Naive thymus-derived CD8-positive, alpha-beta T cell (primary cell): Measurements from ENCODE around the gene BRD3. TPM values are rescaled to one million over a fixed set of nuclear protein-coding genes. Genes with fewer than 3 reads are reported as not detected.
"Not testable (repeated sequence)": the region's sequence is repeated elsewhere in the genome, so short reads cannot be mapped to it uniquely, and the experiment has no call there.

ENCODE experiments used
- ATAC-seq, 2 donors: fragments of 150-1000 bp; cut with Tn5 transposase in 1 of 2; sonication (Bioruptor Pico), chemical (Tn5 transposase) in 1 of 2; 1 replicate in 1 of 2; 2 replicates in 1 of 2; pipeline ENCODE4 v1.10.0; 2021; ENCODE audit warnings: mild to moderate bottlenecking in 2 of 2, moderate library complexity in 2 of 2
- POLR2A ChIA-PET: fragments of 350-600 bp; sonication (Branson Sonifier 250); formaldehyde crosslinking; loops from one replicate; lab custom pipeline; 2021; ENCODE audit warnings: antibody characterized with exemption; lab: Charles Lee
- DNase-seq, 10 donors: peaks; one replicate each; pipeline versions ENCODE4 v3.0.0 to v3.0.0-alpha.2; 2020 to 2022
- H3K27ac Mint-ChIP-seq, 10 donors: one replicate each; pipeline ENCODE4 v1.8.0; 2020 to 2022; ENCODE audit warnings: mild to moderate bottlenecking in 10 of 10, mixed read lengths in 10 of 10, moderate library complexity in 4 of 10, inconsistent platforms in 1 of 10
- H3K27me3 Mint-ChIP-seq, 5 donors: one replicate each; pipeline ENCODE4 v1.8.0; 2021 to 2022; ENCODE audit warnings: mixed read lengths in 5 of 5
- H3K36me3 Mint-ChIP-seq, 3 donors: one replicate each; pipeline ENCODE4 v1.8.0; 2020 to 2022; ENCODE audit warnings: mixed read lengths in 3 of 3, mild to moderate bottlenecking in 2 of 3, inconsistent platforms in 1 of 3
- H3K4me1 Mint-ChIP-seq, 4 donors: one replicate each; pipeline ENCODE4 v1.8.0; 2021 to 2022; ENCODE audit warnings: mixed read lengths in 4 of 4
- H3K4me3 Mint-ChIP-seq, 10 donors: one replicate each; pipeline ENCODE4 v1.8.0; 2020 to 2022; ENCODE audit warnings: mild to moderate bottlenecking in 10 of 10, mixed read lengths in 10 of 10, moderate library complexity in 6 of 10, inconsistent platforms in 1 of 10
- H3K9me3 Mint-ChIP-seq, 9 donors: one replicate each; pipeline ENCODE4 v1.8.0; 2020 to 2022; ENCODE audit warnings: mixed read lengths in 9 of 9, mild to moderate bottlenecking in 3 of 9, inconsistent platforms in 1 of 9, moderate library complexity in 1 of 9
- polyA plus RNA-seq, 3 donors: library from polyadenylated mRNA; unstranded; fragments of 300-500 nt; fragmentation: Illumina TruSeq; gene quantifications; one replicate each; pipeline ENCODE4 v1.2.3, GENCODE V29; 2021
- total RNA-seq, 8 experiments: library from RNA in 2 of 8; stranded (reverse) in 2 of 8; gene quantifications; one replicate each; pipeline ENCODE4 v1.2.3 and lab custom pipeline; 2021 to 2026

The BRD3 gene
- total and polyA plus RNA-seq, 5 experiments from 2014 or later, result 13.1 to 49.0 (median 30.9) TPM

DNA sequence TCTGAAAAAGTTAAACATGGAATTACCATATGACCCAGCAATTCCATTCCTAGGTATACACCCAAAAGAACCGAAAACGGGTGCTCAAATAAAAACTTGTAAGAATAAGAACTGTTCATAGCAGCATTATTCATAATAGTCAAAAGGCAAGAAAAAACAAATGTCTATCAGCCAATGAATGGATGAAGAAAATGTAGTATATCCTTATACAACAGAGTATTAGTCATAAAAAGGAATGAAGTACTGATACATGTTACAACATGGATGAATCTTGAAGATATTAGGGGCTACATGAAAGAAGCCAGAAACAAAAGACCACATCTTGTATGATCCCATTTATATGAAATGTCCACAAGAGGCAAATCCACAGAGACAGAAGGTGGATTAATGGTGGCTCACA is 15.6 kb upstream of the BRD3 start:
- peaks cover 0 to 9% (median 6%) of the 10 kb centered on the region in 5 donors for H3K27me3 Mint-ChIP-seq
- DNase-seq (no peak), ATAC-seq (no peak)
- POLR2A ChIA-PET, result no interaction called here
- no peak overlapping the region for H3K27ac Mint-ChIP-seq
- H3K4me3 Mint-ChIP-seq, result no peak overlapping the region
- H3K36me3 Mint-ChIP-seq, result peaks cover 0 to 12% (median 2%) of the 10 kb centered on the region in 3 donors
- H3K4me1 Mint-ChIP-seq, result no peaks in the 10 kb centered on the region
- peaks cover 4 to 21% (median 10%) of the 10 kb centered on the region in 9 donors for H3K9me3 Mint-ChIP-seq

DNA sequence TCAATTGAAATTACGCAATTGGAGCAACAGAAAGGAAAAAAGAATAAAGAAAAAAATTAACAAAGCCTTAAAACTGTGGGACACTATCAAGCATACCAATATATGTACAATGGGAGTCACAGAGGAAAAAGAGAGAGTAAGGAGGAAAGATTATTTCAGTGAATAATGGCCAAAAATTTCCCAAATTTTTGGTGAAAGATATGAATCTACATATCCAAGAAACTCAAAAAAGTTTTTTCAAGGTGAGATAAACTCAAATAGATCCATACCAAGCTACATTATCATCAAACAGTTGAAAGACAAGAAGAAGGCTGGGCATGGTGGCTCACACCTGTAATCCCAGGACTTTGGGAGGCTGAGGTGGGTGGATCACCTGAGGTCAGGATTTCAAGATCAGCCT is 8.8 kb upstream of the BRD3 start:
- H3K4me3 Mint-ChIP-seq, result no peak overlapping the region
- H3K4me1 Mint-ChIP-seq, result no peaks in the 10 kb centered on the region
- H3K36me3 Mint-ChIP-seq, result peaks cover 0 to 19% (median 8%) of the 10 kb centered on the region in 3 donors
- POLR2A ChIA-PET, result no interaction called here
- DNase-seq (no peak), ATAC-seq (no peak)
- H3K9me3 Mint-ChIP-seq, result peaks cover 4 to 46% (median 18%) of the 10 kb centered on the region in 9 donors
- peaks cover 6 to 20% (median 9%) of the 10 kb centered on the region in 5 donors for H3K27me3 Mint-ChIP-seq
- no peak overlapping the region for H3K27ac Mint-ChIP-seq

DNA sequence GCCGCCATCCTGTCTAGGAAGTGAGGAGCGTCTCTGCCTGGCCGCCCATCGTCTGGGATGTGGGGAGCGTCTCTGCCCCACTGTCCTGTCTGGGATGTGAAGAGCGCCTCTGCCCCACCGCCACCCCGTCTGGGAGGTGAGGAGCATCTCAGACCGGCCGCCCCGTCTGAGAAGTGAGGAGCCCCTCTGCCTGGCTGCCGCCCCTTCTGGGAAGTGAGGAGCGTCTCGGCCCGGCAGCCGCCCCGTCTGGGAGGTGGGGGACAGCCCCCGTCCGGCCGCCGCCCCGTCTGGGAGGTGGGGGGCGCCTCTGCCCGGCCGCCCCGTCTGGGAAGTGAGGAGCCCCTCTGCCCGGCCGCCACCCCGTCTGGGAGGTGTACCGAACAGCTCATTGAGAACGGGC is 7.9 kb upstream of the BRD3 start:
- DNase-seq, ATAC-seq, H3K4me3 Mint-ChIP-seq, H3K4me1 Mint-ChIP-seq, H3K27ac Mint-ChIP-seq, POLR2A ChIA-PET: not testable (repeated sequence)
- peaks cover 0 to 19% (median 8%) of the 10 kb centered on the region in 3 donors for H3K36me3 Mint-ChIP-seq
- H3K27me3 Mint-ChIP-seq, result peaks cover 6 to 20% (median 9%) of the 10 kb centered on the region in 5 donors
- H3K9me3 Mint-ChIP-seq, result peaks cover 4 to 44% (median 18%) of the 10 kb centered on the region in 9 donors

DNA sequence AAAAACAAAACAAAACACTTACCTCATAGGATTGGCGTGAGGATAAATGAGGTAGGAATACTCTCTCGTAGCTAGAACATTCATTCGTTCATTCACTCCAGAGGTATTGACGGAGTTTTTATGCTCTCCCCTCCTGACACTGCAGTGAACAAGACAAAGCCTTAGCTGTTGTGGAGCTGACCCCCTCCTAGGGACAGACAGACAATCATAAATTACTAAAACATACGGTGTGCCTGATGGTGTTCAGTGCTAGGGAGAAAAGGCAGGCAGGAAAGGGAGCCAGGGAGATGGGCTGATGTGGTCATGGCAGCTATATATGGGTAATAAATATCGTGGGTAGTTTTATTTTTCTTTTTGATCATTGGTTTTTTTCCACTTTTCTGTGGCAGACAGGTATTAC is 5.7 kb upstream of the BRD3 start:
- H3K9me3 Mint-ChIP-seq, result peaks cover 0 to 26% (median 11%) of the 10 kb centered on the region in 9 donors
- H3K27ac Mint-ChIP-seq, result no peak overlapping the region
- H3K27me3 Mint-ChIP-seq, result peaks cover 7 to 27% (median 12%) of the 10 kb centered on the region in 5 donors

DNA sequence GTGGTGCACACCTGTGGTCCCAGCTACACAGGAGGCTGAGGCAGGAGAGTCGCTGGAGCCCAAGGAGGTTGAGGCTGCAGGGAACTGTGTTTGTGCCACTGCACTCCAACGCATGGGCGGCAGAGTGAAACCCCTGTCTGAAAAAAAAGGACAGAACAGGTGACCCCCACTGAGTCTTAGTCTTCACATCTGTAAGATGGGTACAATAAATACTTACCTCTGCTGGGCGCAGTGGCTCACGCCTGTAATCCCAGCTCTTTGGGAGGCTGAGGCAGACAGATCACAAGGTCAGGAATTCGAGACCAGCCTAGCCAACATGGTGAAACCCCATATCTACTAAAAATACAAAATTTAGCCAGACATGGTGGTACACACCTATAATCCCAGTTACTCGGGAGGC is 4.9 kb upstream of the BRD3 start:
- H3K27me3 Mint-ChIP-seq, result peaks cover 7 to 27% (median 12%) of the 10 kb centered on the region in 5 donors
- H3K27ac Mint-ChIP-seq, H3K4me3 Mint-ChIP-seq, ATAC-seq, DNase-seq, H3K4me1 Mint-ChIP-seq: not testable (repeated sequence)
- H3K9me3 Mint-ChIP-seq, result peaks cover 0 to 24% (median 9%) of the 10 kb centered on the region in 9 donors
- POLR2A ChIA-PET, result interaction anchor here (0.6 kb wide), 1 partner anchor 16 kb away, joined by 3 read pairs; no protein-coding TSS in a partner anchor
- peaks cover 0 to 12% (median 7%) of the 10 kb centered on the region in 3 donors for H3K36me3 Mint-ChIP-seq

More for the DNA sequence above, 5.7 kb upstream of the BRD3 start:
- DNase-seq (no peak), ATAC-seq (no peak)
- H3K4me1 Mint-ChIP-seq, result peaks cover 0 to 8% (median 4%) of the 10 kb centered on the region in 4 donors
- peaks cover 0 to 12% (median 7%) of the 10 kb centered on the region in 3 donors for H3K36me3 Mint-ChIP-seq
- no peak overlapping the region for H3K4me3 Mint-ChIP-seq
- POLR2A ChIA-PET, result no interaction called here

DNA sequence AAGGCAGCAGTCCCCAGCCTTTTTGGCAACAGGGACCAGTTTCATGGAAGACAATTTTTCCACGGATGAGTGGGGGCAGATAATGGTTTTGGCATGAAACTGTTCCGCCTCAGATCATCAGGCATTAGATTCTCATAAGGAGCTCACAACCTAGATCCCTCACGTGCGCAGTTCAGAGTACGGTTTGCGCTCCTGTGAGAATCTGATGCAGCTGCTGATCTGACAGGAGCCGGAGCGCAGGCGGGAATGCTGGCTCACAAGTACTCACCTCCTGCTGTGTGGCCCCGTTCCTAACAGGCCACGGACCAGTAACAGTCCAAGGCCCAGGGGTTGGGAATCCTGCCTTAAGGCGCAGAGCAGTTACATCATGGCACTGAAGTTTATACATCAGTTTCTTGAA is 3.3 kb upstream of the BRD3 start:
- Mint-ChIP-seq H3K4me1 (peaks cover 4 to 14% (median 9%) of the 10 kb centered on the region in 4 donors), H3K27ac (no peak overlapping the region), H3K4me3 (peak overlapping the region in 1 of 10 donors; percentile 4), H3K36me3 (peaks cover 0 to 6% (median 2%) of the 10 kb centered on the region in 3 donors), H3K27me3 (peaks cover 7 to 26% (median 12%) of the 10 kb centered on the region in 5 donors), H3K9me3 (peaks cover 0 to 9% (median 3%) of the 10 kb centered on the region in 9 donors)
- DNase-seq (no peak), ATAC-seq (no peak)
- POLR2A ChIA-PET, result no interaction called here

DNA sequence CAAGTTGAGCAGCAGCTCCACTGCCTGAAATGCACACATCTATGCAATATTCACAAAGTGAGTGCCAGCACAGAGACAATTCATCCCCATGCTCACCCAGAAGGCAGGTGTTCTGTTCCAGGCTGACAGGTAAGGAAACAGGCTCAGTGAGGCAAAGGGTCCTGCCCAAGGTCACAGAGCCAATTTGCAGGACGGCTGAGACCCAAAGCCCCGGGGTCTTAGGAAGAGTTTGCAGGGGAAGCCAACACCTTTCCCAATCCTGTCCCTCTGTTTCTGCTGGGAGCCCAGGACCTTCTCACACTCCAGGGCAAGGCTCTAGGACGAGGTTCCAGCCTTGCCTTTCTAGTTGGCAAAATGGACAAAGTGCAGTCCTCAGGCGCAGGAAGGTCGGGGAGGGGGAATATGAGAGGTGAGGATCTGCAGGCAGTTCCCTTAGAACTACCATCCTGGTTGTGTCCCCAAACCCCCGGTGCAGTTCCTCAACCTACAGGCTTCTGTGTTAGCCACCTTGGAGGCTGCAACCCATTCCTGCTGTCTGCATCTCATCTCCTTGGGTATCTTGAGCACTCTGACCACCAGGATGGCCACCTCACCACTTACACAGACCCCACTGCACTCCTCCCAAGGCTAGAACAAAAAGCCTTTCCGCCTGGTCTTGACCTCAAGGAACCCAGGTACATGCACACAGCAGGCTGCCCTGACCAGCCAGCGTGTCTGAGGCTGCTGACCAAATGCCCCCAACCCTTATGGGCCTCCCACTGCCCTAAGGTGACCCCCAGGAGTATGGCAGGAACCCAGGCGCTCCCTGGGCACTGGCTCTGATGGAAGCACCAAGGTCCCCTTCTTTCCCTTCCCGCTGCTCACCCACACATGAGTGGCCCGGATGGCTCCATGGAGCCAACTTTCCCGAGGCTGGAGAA is 1.9 kb upstream of the BRD3 start:
- peaks cover 0 to 6% (median 3%) of the 10 kb centered on the region in 9 donors for H3K9me3 Mint-ChIP-seq
- peaks cover 7 to 26% (median 11%) of the 10 kb centered on the region in 5 donors for H3K27me3 Mint-ChIP-seq
- DNase-seq (peak in 1 of 10 donors; percentile 50), ATAC-seq (no peak)
- peaks cover 8 to 28% (median 23%) of the 10 kb centered on the region in 4 donors for H3K4me1 Mint-ChIP-seq
- H3K27ac Mint-ChIP-seq, result peak overlapping the region in 8 of 10 donors; percentile 10 to 97 (median 94)
- H3K36me3 Mint-ChIP-seq, result peaks cover 0 to 4% (median under 1%) of the 10 kb centered on the region in 3 donors
- H3K4me3 Mint-ChIP-seq, result peak overlapping the region; percentile 77 to 92 (median 87)
- POLR2A ChIA-PET, result interaction anchor here (0.7 to 1.8 kb wide), 2 partner anchors 66 to 149 kb away, joined by 7 to 11 read pairs; partner anchors contain the start of gene WDR5

DNA sequence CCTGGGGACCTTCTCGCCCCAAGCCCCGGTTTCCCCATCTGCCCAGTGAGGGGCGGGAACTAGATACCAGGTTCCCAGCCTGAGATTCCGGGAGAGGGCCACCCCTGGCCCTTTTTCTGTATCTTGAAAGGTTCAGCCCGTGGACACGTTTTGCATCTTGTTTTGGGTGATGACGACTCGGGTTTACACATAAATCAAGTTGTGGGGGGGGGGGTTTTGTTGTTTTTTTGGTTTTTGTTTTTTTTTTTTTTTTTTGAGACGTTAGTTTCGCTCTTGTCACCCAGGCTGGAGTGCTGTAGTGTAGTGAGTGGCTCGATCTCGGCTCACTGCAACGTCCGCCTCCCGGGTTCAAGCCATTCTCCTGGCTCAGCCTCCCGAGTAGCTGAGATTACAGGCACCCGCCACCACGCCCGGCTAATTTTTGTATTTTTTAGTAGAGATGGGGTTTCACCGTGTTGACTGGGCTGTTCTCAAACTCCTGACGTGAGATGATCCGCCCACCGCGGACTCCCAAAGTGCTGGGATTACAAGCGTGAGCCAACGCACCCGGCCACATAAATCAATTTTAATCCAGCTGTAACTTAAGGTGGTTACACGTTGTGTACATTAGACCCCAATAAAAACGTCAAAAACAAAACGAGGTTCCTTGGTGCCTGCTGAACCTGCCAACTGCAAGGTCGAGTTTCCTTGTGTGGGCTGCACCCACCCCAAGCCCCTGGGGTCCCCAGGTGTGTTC is 1.1 kb upstream of the BRD3 start:
- Mint-ChIP-seq H3K4me3 (peak overlapping the region; percentile 77 to 92 (median 87)), H3K9me3 (no peaks in the 10 kb centered on the region), H3K27me3 (peaks cover 7 to 26% (median 9%) of the 10 kb centered on the region in 5 donors), H3K36me3 (no peaks in the 10 kb centered on the region), H3K4me1 (peaks cover 8 to 31% (median 26%) of the 10 kb centered on the region in 4 donors), H3K27ac (peak overlapping the region; percentile 75 to 97 (median 94))
- POLR2A ChIA-PET, result interaction anchor here (0.6 to 1.8 kb wide), 6 partner anchors 42 to 150 kb away, joined by 3 to 11 read pairs (median 6); partner anchors contain the start of gene WDR5
- peak in 1 of 10 donors; percentile 10 for DNase-seq
- ATAC-seq, result peak in 1 of 2 donors; percentile 13

DNA sequence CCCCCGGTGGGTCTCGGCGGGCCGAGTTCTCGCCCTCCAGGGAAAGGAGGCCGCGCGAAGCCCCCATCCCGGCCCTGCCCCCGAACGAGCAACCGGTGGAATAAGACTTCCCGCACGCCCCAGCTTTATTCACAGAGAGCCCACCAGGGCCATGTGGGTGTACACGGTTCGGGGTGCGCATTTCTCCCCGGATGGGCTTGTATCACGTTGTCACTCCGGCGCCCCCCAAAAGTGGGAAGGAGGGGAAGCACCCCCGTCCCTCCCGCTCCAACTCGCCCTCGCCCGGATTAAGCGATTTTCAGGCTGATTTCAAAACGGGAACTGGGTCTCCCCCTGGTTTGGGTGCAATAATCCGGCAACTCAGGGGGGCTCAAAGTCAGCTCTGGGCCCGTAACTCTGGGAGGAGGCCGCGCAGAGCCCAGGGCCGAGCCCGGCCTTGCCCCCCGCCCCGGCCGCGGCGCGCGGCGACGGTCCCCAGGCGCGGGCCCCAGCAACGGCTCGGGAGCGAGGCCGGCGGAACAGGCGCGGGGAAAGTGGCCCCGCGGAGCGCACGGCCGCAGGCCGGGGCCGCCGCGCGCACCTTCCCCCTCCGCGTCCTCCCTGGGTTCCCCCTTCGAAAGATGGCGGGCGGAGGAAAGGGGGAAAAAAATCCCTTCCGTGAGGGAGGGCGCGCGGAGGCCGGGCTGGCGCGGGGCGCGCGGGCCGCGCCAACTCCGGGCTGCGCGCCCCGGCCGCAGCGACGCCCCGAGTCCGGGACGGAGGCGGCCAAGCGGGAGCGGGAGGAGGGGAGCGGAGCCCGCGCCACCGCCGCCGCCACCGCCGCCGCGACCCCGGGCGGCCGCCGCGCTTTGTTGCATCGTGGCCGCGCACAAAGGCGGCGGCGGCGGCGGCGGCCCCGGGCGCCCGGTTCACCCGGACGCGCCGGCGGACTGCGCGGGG is 644 bp downstream of the BRD3 start:
- H3K4me1 Mint-ChIP-seq, result peaks cover 16 to 46% (median 42%) of the 10 kb centered on the region in 4 donors
- H3K9me3 Mint-ChIP-seq, result no peaks in the 10 kb centered on the region
- peaks cover under 1 to 14% (median 7%) of the 10 kb centered on the region in 5 donors for H3K27me3 Mint-ChIP-seq
- DNase-seq (peak; percentile 16 to 74 (median 45)), ATAC-seq (peak; percentile 14 to 26)
- POLR2A ChIA-PET, result interaction anchor here (1.0 to 1.9 kb wide), 2 partner anchors 42 to 46 kb away, joined by 3 to 9 read pairs; partner anchors contain the start of gene BRD3OS
- H3K36me3 Mint-ChIP-seq, result no peaks in the 10 kb centered on the region
- H3K4me3 Mint-ChIP-seq, result peak overlapping the region; percentile 85 to 94 (median 90)
- peak overlapping the region in 9 of 10 donors; percentile 60 to 91 (median 85) for H3K27ac Mint-ChIP-seq

DNA sequence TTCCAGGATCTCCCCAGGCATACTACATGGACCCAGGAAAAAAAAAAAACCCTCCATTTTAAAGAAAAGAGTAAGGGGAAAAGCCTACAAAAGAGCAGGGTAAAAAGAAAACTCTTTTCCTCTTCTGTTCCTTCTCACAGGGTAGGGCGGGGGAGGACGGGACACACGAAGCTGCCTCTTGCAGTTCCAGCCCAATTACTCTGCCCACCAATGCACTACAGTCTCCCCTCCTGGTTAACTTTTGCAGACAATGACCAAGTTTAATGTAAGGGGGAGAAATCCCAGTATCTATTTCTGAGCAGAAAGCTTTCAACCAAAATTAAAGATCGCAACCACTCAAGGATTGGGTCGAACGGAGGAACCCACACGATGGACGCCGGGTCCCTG is 1.3 kb downstream of the BRD3 start:
- no peak for ATAC-seq
- Mint-ChIP-seq H3K4me1 (peaks cover 17 to 49% (median 44%) of the 10 kb centered on the region in 4 donors), H3K9me3 (no peaks in the 10 kb centered on the region), H3K27me3 (peaks cover 0 to 14% (median 6%) of the 10 kb centered on the region in 5 donors), H3K27ac (peak overlapping the region; percentile 77 to 91 (median 90)), H3K36me3 (no peaks in the 10 kb centered on the region), H3K4me3 (peak overlapping the region; percentile 85 to 94 (median 90))
- POLR2A ChIA-PET, result interaction anchor here (0.6 to 1.9 kb wide), 3 partner anchors 41 to 1844 kb away, joined by 3 to 9 read pairs (median 5); partner anchors contain the start of gene BRD3OS
- DNase-seq, result peak in 3 of 10 donors; percentile 10 to 17 (median 13)
